M059J (cell line): ENCODE data around the gene TIAM1. TPM values are rescaled to one million over a fixed set of nuclear protein-coding genes. Genes with fewer than 3 reads are reported as not detected.

Experiments used
- DNase-seq: peaks from one replicate; pipeline ENCODE4 v3.0.0-alpha.2; 2012; ENCODE audit warnings: low read depth
- total RNA-seq: library from RNA; depleted of rRNA; stranded (reverse); fragments of >200 nt; shearing (Covaris generic); gene quantifications from 2 replicates; pipeline ENCODE4 v1.2.3, GENCODE V29; 2014

The TIAM1 gene
- total RNA-seq, 1 experiment from 2014 or later: 0.30 TPM

GRCh38 chr21:31286621-31287020, 57.4 kb downstream of the TIAM1 start:
- no peak for DNase-seq

- peak; percentile 70 for DNase-seq
These were observed 59.2 kb downstream of the TIAM1 start for GRCh38 chr21:31284797-31285397.

GRCh38 chr21:31283025-31283424, 61.0 kb downstream of the TIAM1 start:
- no peak for DNase-seq

GRCh38 chr21:31282095-31282709, 61.9 kb downstream of the TIAM1 start:
- DNase-seq: peak; percentile 88

- no peak for DNase-seq
These were observed 62.5 kb downstream of the TIAM1 start for GRCh38 chr21:31281561-31281960.

- no peak for DNase-seq
These were observed 64.1 kb downstream of the TIAM1 start for GRCh38 chr21:31279986-31280385.

- DNase-seq: no peak
These were observed 64.8 kb downstream of the TIAM1 start for GRCh38 chr21:31279214-31279613.

GRCh38 chr21:31278511-31279130, 65.4 kb downstream of the TIAM1 start:
- no peak for DNase-seq

GRCh38 chr21:31276663-31277062, 67.4 kb downstream of the TIAM1 start:
- no peak for DNase-seq

GRCh38 chr21:31275901-31276300, 68.2 kb downstream of the TIAM1 start:
- no peak for DNase-seq

GRCh38 chr21:31273278-31273677, 70.8 kb downstream of the TIAM1 start:
- DNase-seq: no peak

GRCh38 chr21:31268090-31268489, 76.0 kb downstream of the TIAM1 start:
- DNase-seq: no peak

- DNase-seq: no peak
These were observed 76.4 kb downstream of the TIAM1 start for GRCh38 chr21:31267644-31268043.

GRCh38 chr21:31266241-31266640, 77.8 kb downstream of the TIAM1 start:
- no peak for DNase-seq

- DNase-seq: no peak
These were observed 78.6 kb downstream of the TIAM1 start for GRCh38 chr21:31265366-31266013.

GRCh38 chr21:31264574-31264973, 79.5 kb downstream of the TIAM1 start:
- DNase-seq: no peak

GRCh38 chr21:31262728-31263127, 81.3 kb downstream of the TIAM1 start:
- DNase-seq: no peak

GRCh38 chr21:31261759-31262158, 82.3 kb downstream of the TIAM1 start:
- no peak for DNase-seq

GRCh38 chr21:31260790-31261189, 83.3 kb downstream of the TIAM1 start:
- DNase-seq: no peak

- no peak for DNase-seq
These were observed 86.0 kb downstream of the TIAM1 start for GRCh38 chr21:31258073-31258472.

GRCh38 chr21:31257265-31257664, 86.8 kb downstream of the TIAM1 start:
- no peak for DNase-seq

GRCh38 chr21:31255896-31256295, 88.2 kb downstream of the TIAM1 start:
- DNase-seq: no peak

GRCh38 chr21:31255036-31255435, 89.0 kb downstream of the TIAM1 start:
- no peak for DNase-seq
